HG03354 (cell line): Measurements from ENCODE around the gene RBM25.

Experiments used
- ATAC-seq: cut with Tn5 transposase; IDR thresholded peaks from one replicate; pipeline ENCODE4 v1.9.1; 2021; ENCODE audit warnings: mild to moderate bottlenecking; ENCODE audit not compliant: unreplicated experiment, poor library complexity, severe bottlenecking

RBM25 gene

DNA sequence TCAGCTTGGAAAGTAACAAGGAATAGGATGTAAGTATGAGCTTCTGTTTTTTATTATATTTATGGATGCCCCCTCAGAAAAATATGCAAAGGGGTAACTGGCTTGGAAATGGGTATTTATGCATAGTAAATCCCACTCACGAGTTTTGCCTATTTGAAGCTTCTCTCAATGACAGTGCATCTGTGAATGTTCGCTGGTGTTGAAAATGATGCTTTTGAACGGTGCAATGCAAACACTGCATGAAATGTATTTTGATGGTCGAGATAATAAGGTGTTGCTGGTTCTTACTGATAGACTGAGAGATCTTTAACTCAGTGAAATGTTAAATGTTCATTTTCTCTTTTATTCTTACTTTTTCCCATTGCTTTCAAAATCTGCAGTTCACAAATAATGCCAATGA, 42.0 kb downstream of the RBM25 start:
- no peak for ATAC-seq

DNA sequence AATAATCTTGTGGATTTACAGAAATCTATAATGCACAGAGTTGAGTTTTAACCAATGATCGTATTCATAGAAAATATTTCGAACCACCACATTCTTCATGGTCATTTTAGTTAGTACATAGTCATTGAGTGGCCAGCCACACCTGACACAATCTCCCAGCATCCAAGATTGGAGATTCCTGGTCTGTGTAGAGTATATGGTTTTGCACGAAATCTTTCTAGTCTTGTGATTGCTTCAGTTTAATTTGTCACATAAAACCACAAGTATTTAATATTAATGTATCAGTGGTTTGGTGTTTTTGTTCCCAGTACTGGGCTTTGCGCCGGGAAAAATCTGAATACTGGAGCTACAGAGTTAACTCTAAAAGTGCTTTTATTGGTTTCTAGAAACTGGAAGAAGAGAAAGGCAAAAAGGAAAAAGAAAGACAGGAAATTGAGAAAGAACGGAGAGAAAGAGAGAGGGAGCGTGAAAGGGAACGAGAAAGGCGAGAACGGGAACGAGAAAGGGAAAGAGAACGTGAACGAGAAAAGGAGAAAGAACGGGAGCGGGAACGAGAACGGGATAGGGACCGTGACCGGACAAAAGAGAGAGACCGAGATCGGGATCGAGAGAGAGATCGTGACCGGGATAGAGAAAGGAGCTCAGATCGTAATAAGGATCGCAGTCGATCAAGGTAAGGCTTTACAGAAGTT, 44.6 kb downstream of the RBM25 start:
- ATAC-seq: no peak

DNA sequence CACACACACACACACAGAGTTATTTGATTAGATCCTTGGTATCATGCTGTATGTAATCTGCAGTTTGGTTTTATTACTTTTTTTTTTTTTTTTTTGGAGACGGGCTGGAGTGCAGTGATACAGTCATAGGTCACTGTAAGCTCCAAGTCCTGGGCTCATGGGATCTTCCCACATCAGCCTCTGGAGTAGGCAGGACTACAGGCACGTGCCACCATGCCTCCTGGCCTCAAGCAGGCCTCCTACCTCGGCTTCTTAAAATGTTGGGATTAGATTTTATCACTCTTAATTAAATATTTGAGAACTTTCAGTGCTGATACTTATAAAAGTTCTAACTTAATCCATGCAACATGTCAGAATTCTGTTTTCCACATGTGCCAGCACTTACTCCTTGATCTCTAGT, 46.7 kb downstream of the RBM25 start:
- ATAC-seq: no peak

DNA sequence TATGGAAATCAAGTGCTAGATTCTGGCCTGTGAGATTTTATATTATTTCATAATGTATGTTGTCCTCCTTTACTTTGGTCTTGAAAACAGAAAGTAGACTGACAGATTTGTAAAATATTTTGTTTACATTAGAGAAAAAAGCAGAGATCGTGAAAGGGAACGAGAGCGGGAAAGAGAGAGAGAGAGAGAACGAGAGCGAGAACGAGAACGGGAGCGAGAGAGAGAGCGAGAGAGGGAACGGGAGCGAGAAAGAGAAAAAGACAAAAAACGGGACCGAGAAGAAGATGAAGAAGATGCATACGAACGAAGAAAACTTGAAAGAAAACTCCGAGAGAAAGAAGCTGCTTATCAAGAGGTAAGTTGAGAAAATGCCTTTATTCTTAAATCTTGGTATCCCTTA, 47.4 kb downstream of the RBM25 start:
- no peak for ATAC-seq

DNA sequence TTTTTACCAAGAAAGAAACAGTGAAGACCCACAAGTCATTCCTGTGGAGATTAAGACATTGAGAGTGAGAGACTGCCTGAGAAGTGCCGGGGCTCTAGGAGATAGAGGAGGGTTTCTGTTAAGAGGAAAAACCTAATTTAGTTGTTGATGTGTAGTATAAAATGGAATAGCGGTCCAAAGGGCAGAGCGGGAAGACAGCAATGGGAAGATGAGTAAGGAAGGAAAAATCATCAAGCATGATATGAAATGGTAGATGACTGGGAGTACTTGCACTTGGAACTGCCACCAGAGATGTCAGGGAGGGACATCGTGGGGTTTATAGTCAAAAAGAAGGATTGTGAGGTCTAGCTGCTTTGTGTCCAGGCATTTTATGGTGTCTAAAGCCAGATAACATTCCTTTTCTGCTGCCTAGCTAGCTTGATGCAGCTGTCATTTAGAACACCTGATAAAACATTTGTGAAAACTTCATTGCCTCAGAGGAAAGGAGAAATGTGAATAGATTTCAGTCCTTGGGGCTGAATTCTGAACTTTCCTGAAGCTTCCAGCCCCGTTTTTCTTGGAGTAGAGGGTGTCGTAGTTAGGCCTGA, 57.8 kb downstream of the RBM25 start:
- ATAC-seq: no peak

DNA sequence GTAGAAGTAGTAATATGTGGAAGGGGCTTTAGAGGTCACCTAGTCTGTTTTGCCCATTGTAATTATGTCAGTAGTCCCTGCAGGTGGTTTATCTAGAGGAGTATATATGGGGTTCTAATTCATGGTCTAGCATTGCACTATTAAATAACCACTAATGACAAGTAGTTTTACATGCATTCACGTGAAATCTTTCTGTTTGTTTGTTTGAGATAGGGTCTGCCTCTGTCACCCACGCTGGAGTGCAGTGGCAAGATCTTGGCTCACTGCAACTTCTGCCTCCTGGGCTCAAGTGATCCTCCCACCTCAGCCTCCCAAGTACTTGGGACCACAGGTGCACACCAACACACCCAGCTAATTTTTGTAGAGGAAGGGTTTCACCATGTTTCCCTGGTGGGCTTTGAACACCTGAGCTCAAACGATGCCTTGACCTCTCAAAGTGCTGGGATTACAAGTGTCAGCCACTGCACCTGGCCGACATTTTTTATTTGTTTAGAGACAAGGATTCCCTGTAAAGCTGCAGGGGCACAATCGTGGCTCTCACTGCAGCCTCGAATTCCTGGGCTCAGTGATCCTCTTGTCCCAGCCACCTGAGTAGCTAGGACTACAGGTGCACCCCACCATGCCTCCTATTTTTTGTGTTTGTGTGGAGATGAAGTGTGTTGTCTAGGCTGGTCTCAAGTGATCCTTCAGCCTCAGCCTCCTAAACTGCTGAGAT, 66.0 kb downstream of the RBM25 start:
- ATAC-seq: no peak

DNA sequence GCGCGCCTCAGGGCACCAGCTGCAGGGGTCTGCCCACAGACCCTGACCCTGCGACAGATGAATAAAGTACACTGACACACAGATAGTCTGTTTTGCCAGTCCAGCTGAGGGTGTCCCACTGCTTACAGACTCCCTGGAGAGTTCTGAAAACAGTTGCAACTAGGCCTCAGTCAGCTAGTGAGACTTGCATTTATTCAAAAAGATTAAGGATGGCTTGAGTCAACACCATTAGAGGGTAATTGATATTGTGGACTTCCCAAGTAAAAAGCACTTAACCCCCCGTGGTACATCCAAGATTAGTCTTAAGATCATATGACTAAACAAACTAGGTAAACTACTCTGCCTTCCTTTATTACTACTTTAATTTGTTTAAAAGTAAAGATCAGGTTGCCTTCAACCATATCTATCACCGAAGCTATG, 66.8 kb downstream of the RBM25 start:
- ATAC-seq: no peak

DNA sequence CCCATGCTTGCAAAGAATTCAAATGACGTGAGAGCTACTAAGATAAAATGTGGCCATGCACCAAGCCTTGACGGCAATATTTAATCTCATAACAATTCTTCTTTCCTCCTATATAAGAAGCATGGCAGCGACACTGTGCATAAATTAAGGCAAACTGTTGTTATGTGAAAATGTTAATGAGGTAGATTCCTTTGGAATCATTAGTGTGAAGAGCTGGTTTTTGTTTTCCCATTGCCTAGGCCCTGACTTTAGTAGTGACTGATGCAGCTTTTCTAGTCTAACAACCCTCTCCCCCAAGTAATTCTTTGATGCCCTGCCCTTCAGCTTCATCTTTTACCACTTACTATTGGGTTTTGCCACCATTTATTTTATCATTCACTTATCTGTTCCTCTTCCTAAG, 67.4 kb downstream of the RBM25 start:
- ATAC-seq: no peak

DNA sequence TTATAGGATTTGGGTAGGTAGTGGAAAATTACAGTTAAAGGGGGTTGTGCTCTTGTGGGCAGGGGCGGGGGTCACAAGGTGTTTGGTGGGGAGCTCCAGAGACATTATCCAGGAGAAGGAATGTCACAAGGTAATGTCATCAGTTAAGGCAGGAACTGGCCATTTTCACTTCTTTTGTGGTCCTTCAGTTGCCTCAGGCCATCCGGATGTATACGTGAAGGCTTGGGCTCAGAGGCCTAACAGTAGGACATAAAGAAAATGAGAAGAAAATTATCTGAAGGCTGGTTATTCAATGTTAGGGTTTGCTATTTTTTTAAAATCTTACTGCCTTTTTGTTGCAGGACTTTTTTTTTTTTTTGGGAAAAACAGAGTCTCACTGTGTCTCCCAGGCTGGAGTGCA, 75.5 kb downstream of the RBM25 start:
- no peak for ATAC-seq

DNA sequence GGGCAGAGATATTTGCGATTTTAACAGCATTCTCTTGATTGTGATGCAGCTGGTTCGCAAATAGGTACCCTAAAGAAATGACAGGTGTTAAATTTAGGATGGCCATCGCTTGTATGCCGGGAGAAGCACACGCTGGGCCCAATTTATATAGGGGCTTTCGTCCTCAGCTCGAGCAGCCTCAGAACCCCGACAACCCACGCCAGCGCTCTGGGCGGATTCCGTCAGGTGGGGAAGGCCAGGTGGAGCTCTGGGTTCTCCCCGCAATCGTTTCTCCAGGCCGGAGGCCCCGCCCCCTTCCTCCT, 77.7 kb downstream of the RBM25 start:
- no peak for ATAC-seq

DNA sequence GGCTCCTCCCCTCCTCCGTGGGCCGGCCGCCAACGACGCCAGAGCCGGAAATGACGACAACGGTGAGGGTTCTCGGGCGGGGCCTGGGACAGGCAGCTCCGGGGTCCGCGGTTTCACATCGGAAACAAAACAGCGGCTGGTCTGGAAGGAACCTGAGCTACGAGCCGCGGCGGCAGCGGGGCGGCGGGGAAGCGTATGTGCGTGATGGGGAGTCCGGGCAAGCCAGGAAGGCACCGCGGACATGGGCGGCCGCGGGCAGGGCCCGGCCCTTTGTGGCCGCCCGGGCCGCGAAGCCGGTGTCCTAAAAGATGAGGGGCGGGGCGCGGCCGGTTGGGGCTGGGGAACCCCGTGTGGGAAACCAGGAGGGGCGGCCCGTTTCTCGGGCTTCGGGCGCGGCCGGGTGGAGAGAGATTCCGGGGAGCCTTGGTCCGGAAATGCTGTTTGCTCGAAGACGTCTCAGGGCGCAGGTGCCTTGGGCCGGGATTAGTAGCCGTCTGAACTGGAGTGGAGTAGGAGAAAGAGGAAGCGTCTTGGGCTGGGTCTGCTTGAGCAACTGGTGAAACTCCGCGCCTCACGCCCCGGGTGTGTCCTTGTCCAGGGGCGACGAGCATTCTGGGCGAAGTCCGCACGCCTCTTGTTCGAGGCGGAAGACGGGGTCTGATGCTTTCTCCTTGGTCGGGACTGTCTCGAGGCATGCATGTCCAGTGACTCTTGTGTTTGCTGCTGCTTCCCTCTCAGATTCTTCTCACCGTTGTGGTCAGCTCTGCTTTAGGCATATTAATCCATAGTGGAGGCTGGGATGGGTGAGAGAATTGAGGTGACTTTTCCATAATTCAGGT, 78.3 kb downstream of the RBM25 start, which contains the start of gene PSEN1:
TSS of gene PSEN1 (plus strand) at position 121 of the 839 bp plus-strand sequence. CDS start 11,513 bp downstream, outside the sequence.
- peak; percentile 95 for ATAC-seq

DNA sequence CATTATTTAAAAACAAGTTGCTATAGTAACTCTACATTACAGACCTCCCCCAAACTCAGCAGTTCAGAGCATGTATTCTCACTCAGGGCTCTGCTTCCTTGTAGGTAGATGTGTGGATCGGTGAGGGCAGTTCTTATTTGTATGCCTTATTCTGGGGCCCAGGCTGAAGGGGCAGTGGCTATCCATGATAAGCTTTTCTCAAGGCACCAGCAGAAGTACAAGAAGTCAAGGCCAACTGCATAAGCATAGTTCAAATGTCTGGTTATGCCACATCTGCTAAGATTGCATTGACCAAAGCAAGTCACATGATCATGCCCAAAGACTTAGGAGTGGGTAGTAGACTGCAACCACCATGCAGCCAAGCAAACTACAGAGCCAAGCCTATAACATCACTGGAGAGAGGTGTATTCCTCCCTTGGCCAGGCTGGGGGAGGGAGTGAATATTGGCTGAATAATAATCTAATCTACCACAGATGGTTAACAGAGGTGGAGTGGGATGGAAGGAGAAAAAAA, 82.5 kb downstream of the RBM25 start:
- ATAC-seq: no peak

DNA sequence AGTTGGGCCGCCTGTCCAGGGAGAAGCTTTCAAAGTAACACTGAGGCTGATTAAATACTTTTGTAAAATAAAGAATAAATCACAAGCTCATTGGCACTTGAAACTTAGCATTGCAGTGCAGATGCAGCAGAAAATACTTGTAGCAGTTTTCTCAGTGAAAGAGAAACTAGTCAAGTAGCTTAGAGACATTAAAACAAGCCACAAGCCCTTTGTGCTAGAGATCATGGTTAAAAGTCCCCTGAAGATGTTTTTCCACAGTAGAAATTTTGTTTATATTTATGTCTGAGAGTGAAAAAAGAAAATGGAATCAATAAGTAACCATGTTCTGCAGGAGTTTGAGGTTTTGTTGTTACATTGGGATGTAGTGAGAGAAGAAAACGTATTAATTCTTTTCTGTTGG, 83.9 kb downstream of the RBM25 start:
- peak; percentile 62 for ATAC-seq

DNA sequence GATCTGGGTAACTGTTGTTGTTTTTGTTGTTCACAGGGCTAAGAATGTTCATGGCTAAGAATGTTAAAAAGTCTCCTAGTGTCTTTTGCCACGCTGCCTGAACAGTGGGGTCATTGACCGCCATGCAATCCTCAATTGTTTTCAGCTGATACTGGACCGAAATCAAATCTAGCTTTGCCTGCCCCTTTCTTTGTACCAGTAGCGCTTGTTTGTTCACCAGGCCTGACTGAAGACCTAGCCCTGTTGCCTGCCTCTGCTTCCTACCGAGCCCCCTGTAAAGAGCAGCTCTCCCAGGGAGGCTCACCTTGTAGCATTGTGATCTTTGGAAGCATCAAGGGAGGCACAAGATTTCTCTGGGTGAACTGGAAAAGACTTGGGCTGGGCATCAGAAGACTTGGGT, 84.7 kb downstream of the RBM25 start:
- ATAC-seq: no peak

DNA sequence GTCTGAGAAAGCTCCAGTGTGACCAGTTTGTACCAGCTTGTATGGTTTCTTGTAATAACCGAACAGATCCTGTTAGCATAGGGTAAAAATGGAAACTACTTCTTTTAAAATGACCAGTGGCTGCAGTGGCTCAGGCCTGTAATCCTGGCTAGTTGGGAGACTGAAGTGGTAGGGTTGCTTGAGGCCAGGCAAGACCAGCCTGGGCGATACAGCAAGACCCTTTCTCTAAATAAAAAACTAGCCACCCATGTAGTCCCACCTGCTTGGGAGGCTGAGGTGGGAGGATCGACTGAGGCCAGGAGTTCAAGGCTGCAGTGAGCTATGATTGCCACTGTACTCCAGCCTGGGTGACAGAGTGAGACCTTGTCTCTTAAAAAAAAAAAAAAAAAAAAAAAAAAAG, 85.3 kb downstream of the RBM25 start:
- no peak for ATAC-seq

DNA sequence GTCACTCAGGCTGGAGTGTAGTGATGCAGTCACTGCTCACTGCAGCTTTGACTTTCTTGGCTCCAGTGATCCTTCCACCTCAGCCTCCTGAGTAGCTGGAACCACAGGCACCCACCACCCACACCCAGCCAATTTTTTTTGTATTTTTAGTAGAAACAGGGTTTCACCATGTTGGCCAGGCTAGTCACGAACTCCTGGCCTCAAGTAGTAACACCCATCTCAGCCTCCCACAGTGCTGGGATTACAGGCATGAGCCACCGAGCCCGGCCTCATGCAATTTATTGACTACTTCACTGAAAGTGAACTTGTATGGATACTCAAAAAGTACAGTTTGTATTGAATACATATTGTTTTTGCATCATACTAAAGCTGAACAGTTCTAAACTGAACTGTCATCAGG, 87.0 kb downstream of the RBM25 start:
- no peak for ATAC-seq

DNA sequence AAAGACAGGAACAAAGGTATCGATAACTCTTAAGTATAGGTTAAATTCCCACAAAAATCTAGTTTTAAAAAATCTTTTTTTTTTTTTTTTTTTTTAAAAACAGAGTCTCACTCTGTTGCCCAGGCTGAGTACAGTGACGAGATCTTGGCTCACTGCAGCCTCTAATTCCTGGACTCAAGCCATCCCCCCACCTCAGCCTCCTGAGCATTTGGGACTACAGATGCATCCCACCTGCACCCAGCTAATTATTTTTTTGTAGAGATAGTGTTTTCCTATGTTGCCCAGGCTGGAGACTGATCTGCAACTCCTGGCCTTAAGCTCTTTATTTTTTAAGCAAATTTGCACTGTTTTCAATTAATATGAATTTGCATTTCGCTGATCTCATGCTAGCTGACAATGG, 87.8 kb downstream of the RBM25 start:
- ATAC-seq: no peak

DNA sequence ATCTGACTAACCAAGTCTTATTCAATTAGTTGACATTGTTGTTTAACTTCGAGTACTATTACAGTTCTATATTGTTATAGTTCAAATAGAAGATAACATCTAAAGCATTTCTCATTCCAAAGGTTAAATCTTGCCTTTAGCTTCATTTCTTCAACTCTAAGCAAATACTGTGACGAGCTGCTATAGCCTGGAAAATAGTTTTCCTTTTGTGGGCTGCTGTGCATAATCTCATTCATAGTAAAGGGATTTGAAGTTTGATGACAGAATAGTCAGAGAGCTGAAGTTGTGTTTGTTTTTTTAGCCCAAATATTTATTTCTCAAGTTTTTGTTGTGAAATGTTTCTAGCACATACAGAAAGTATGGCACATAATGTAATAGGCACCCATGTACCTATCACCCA, 91.4 kb downstream of the RBM25 start:
- no peak for ATAC-seq

DNA sequence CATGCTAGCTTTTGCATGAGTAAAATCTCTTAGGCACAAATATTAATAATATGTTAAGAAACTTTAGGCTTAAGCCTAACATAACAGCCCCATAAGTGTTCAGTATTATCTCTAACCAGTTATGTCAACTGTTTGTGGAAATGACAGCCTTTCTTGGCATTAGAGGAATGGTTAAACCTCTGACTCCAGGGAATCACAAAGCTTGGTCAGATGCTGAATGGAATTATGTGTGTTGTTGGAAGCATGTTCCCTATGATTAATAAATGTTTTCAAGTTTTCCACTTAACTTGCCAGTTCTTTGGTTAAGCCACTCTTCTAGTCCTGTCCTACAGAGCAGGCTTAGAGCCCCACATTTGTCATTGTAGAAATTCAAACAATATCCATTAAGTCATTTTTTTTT, 94.9 kb downstream of the RBM25 start:
- no peak for ATAC-seq

DNA sequence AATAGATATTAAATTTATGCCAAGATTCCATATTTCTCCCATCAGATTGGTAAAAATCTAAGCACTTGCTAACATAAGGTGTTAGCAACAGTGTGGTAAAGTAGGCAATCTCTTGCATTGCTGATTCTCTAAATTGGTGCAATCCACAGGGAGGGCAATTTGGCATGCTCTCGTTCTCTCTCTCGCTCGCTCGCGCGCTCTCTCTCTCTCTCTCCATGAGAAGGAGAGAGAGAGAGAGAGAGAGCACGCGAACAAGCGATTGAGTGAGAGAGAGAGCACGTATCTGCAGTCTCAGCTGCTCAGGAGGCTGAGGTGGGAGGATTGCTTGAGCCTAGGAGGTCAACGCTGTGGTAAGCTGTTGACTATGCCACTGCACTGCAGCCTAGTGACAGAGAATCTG, 103.9 kb downstream of the RBM25 start:
- ATAC-seq: no peak
